NCI-H1436 treated with DMSO at 0.1 percent for 48 hours (cell line): ENCODE results near the gene CACNG1.
"Not testable (repeated sequence)": the region's sequence is repeated elsewhere in the genome, so short reads cannot be mapped to it uniquely, and the experiment has no call there.

Source experiments
- DNase-seq: peaks from one replicate; lab custom pipeline; 2025; lab: John Stamatoyannopoulos, UW

The CACNG1 gene

GRCh38 chr17:67079491-67079890, 35.1 kb downstream of the CACNG1 start:
- DNase-seq = no peak

DNA sequence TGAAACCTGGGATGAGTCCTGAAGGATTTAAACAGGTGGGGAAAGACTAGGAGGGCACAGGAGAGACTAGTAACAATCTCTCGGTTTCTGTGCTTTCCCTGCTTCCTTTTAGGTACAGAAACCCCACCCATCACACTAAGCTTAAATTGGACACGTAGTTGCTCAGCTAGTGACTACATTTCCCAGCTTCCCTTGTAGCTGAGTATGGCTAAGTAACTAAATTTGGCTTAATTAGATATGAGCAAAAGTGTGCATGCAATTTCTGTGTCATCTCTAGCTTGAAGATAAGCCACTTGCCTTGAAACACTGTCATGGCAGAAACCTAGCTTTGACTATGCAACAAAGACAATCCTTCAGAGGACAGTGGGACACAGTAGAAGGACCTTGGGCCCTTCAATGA, 36.5 kb downstream of the CACNG1 start:
- no peak for DNase-seq

- no peak for DNase-seq
These were observed 37.8 kb downstream of the CACNG1 start for GRCh38 chr17:67082107-67082506.

DNA sequence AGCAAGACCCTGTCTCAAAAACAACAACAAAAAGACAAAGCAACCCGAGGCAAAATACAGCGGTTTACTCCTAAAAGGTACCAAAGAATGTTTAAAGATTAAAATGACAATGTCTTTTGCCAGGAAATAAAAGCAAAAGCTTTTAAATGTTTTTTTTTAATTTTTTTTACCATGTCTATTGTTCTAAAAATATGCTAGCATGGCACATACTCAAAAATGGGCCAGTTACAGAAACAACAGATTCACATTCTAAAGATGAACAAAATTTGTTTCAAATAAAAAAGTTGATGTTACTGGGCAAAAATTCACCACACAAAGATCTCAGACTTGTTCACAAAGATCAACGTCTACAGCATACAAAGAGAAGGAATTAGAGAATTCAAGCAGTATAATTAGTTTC, 41.1 kb downstream of the CACNG1 start:
- no peak for DNase-seq

DNA sequence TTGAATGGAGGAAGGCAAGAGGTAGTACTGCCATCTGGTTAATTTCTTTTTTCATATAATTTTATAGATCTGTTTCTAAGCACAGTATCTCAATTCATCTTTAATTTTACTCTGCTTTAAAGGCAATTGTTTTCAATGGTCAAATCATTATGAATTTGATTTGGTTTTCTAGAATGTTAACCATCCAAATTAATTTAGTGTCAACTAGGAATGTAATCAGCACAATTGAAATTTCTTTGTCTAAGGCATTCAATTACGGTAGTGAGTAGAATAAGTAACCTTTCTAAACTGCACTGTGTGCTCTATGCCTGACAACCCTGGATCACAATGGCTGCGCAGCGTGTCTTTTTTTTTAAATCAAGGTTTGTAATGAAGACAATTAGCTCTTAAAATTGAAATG, 44.3 kb downstream of the CACNG1 start:
- DNase-seq = peak; percentile 43

GRCh38 chr17:67090341-67090740, 46.0 kb downstream of the CACNG1 start:
- no peak for DNase-seq

GRCh38 chr17:67092291-67092690, 47.9 kb downstream of the CACNG1 start:
- DNase-seq = no peak

- not testable (repeated sequence) for DNase-seq
These were observed 48.4 kb downstream of the CACNG1 start for GRCh38 chr17:67092710-67093109.

GRCh38 chr17:67093348-67093747, 49.0 kb downstream of the CACNG1 start:
- no peak for DNase-seq

- DNase-seq = not testable (repeated sequence)
These were observed 50.9 kb downstream of the CACNG1 start for GRCh38 chr17:67095291-67095690.

DNA sequence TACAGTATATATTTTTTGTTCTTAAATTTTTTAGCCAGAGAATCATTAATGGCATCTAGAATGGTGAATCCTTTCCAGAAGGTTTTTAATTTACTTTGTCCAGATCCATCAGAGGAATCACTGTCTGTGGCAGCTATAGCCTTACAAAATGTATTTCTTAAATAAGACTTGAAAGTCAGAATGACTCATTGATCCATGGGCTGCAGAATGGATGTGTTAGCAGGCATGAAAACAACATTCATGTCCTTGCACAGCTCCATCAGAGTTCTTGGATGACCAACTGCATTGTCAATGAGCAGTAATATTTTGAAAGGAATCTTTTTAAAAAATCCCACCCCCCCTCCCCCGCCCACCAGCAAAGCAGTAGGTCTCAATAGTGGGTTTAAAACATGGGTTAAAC, 51.4 kb downstream of the CACNG1 start:
- DNase-seq = no peak

GRCh38 chr17:67096609-67097008, 52.3 kb downstream of the CACNG1 start:
- no peak for DNase-seq

DNA sequence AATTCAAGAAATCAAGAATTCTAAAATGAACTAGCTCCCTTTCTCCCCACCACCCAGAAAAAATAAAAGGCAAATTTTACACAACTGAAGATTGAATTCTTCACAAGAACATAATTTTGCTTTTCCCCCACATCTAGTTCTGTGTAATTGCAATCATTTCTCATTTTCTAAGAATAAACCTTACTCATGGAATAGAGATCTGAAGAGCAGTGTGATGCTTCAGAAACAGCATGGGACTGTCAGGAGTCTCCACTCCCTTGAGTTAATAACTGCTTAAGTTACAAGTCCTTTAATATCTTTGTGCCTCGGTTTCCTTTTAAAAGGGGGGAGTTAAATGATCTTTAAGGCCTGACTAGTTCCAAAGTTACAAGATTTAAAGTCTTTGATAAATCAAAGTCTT, 53.7 kb downstream of the CACNG1 start:
- no peak for DNase-seq

DNA sequence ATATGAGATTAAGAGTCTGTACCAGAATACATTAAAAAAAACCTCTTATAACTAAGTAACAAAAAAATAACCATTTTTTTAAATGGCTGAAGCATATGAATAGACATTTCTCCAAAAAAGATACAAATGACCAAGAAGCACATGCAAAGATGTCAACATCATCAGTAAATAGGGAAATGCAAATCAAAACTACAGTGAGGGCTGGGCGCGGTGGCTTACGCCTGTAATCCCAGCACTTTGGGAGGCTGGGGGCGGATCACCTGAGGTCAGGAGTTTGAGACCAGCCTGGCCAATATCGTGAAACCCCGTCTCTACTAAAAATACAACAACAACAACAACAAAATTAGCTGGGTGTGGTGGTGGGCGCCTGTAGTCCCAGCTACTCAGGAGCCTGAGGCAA, 60.3 kb downstream of the CACNG1 start:
- DNase-seq = not testable (repeated sequence)

DNA sequence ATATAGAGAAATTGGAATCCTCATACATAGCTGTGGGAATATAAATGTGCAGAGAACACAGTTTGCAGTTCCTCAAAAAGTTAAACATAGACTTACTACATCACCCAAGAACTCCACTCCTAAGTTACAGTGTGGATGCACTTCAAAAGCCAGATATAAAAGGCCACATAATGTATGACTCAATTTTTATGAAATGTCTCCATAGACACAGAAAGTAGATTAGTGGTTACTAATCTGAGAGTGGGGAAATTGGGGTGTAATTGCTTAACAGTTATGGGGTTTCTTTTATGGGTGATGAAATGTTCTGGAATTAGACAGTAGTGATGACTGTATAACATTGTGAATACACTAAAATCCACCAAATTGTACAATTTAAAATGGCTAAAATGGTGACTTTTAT, 60.9 kb downstream of the CACNG1 start:
- no peak for DNase-seq
